ENCODE data around the gene TOP3B.
"Not testable (repeated sequence)": the region's sequence is repeated elsewhere in the genome, so short reads cannot be mapped to it uniquely, and the experiment has no call there.

TOP3B gene

DNA sequence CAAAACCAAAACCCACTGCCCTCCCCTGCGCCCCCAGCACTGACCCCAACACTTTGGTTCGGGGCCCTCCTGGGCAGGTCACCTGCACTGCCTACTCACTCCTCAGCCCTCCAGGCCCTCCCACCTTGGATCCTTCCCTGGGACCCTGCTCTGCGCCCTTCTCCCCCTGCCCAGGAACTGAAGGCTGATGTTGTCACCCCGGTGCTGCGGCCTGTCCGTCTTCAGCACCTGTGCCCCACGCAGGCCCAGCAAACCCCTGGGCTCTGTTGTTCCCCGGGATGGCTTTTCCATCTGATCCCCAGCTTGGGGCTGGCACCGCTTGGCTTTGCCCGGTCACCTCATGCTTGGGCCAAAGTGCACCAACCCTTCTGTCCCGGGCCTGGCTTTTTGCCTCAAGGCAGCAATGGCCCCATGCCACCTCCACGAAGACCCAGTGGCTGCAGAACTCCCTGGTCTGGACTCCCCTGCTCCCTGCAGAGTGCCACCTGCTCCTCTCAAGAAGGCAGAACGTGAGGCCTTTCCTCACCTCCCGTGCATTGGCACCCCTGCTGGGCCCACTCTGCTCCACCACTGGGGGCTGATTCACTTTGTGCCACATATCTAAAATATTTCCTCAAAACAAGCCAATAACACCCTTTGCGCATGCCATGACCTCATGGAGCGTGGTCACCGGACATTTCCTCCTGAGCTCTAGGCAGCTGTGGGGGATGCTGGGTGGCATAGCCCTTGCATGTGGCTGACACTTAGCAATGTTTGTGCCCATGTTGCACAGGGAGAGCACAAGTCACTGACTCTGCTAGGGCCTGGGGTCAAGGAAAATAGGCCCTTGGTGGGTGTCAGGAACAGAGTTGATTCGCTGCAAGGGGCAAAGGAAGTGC, 38.8 kb downstream of the TOP3B start:
- TF ChIP-seq, protein P1, sequence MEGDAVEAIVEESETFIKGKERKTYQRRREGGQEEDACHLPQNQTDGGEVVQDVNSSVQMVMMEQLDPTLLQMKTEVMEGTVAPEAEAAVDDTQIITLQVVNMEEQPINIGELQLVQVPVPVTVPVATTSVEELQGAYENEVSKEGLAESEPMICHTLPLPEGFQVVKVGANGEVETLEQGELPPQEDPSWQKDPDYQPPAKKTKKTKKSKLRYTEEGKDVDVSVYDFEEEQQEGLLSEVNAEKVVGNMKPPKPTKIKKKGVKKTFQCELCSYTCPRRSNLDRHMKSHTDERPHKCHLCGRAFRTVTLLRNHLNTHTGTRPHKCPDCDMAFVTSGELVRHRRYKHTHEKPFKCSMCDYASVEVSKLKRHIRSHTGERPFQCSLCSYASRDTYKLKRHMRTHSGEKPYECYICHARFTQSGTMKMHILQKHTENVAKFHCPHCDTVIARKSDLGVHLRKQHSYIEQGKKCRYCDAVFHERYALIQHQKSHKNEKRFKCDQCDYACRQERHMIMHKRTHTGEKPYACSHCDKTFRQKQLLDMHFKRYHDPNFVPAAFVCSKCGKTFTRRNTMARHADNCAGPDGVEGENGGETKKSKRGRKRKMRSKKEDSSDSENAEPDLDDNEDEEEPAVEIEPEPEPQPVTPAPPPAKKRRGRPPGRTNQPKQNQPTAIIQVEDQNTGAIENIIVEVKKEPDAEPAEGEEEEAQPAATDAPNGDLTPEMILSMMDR (conservative IDR thresholded peaks at IDR 0.05; ENCODE audit: low read depth, low read length) = no peak
- H3K4me3 ChIP-seq (ENCODE audit: low read length) = no peak overlapping the region
- no peak for DNase-seq (ENCODE audit: low read depth)

DNA sequence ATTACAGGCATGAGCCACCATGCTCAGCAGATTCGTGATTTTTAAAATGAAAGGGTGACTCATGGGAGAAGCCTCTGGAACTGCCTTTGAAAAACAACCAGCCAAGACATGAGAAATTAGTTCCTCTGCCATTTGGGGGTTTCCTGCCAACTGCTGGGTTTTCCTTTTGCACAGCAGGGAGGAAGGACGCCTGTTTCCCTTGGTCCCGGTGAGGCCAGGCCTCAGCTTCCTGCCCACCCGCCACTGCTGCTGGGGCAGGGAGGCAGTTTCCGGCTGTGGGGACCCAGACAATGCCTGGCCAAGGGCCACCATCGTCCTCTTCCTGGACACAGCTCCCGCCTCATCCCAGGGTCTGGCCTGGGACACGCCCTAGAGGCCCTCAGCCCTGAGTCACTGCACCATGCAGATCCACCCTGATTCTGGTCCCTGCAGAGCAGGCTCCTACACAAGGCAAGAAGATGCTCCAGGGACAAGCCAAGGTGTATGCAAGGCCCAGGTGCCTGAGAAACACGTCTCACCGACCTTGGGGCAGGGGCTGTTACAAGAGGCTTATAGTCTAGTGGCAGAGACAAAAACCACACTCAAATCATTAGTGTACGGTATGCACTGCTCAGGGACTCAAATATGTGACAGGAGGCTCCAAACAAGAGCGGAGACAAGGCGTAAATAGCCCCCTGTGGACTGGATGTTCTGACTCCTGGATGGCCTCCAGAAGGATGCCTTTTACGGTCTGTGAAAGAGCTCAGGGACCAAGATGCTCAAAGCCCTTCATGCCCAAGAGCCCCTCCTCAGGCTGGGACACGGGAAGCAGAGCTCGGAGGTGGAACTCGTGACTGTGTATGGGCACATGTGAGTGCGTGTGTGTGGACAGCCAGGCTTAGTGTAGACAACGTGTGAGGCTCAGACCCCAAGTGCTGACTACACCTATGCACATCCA, 39.9 kb downstream of the TOP3B start:
- no peak overlapping the region for H3K4me3 ChIP-seq (ENCODE audit: low read length)
- TF ChIP-seq, protein P1 (conservative IDR thresholded peaks at IDR 0.05; ENCODE audit: low read depth, low read length) = no peak
- DNase-seq (ENCODE audit: low read depth) = no peak

DNA sequence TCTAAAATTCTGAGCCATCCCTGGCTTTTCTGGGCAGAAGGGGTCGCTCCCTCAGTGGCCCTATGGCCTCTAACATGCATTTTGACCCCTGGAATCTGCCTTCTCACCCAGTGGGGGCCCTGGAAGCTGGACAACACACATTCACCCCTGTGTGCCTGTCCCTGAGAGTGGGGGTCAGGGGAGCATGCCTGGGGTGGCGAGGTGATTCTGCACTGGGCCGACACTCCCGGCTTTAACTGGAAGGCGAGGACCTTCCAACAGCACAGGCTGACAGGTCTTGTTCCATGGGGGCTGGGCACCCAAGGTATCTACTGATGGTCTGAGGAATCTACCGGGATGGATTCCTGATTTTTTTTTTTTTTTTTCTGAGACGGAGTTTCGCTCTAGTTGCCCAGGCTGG, 40.7 kb downstream of the TOP3B start:
- DNase-seq (ENCODE audit: low read depth) = no peak
- TF ChIP-seq, protein P1 (conservative IDR thresholded peaks at IDR 0.05; ENCODE audit: low read depth, low read length) = no peak
- H3K4me3 ChIP-seq (ENCODE audit: low read length) = no peak overlapping the region

DNA sequence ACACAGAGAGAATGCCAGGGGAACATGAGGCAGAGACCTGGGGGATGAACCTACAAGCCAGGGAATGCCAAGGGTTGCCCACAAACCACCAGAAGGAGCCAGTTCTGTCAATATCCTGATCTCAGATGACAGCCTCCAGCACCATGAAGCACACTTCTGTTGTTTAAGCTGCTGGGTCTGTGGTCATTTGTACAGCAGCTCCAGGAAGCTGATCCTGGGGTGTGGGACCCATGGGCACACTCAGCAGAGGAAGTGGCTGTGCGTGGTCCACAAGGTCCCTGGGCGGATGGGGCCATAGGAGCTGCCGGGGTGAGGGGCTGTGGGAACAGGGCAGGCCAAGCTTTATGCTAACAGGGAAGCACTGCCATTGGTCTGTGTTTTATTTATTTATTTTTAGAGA, 42.1 kb downstream of the TOP3B start:
- TF ChIP-seq, protein P1 (conservative IDR thresholded peaks at IDR 0.05; ENCODE audit: low read depth, low read length) = no peak
- DNase-seq (ENCODE audit: low read depth) = no peak
- H3K4me3 ChIP-seq (ENCODE audit: low read length) = no peak overlapping the region

DNA sequence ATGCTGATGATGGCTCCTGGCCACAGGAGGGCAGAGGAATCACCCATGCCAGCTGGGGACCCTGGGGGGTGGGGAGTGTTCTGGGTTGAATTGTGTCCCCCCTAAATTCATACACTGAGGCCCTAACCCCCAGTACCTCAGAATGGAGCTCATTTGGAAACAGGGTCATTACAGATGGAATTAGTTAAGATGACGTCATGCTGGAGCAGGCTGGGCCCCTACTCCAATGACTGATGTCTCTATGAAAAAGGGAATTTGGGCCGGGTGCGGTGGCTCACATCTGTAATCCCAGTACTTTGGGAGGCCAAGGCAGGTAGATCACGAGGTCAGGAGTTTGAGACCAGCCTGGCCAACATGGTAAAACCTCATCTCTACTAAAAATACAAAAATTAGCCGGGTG, 42.7 kb downstream of the TOP3B start:
- H3K4me3 ChIP-seq (ENCODE audit: low read length); DNase-seq (ENCODE audit: low read depth): not testable (repeated sequence)

DNA sequence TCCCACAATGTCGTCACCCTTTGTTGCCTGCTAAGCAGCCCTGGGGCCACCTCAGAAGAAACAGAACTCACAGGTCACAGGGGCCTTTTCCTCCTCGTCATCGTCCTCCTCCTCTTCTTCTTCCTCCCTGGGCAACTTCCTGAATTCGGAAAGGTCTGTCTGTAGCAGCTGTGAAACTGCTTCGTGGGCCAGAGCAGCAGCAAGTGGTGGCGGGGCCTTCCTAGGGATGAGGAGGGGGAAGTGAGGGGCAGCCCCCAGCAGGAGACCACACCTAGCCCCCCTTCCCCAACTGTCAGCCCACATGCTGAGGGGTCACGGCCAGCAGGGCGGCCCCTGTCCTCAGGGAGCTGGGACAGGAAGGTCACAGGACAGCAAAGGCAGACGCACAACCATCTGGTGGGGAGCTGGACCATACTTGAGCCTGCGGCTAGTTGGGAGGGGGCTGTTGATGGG, 43.1 kb downstream of the TOP3B start:
- H3K4me3 ChIP-seq (ENCODE audit: low read length) = no peak overlapping the region
- TF ChIP-seq, protein P1 (conservative IDR thresholded peaks at IDR 0.05; ENCODE audit: low read depth, low read length) = no peak
- no peak for DNase-seq (ENCODE audit: low read depth)

DNA sequence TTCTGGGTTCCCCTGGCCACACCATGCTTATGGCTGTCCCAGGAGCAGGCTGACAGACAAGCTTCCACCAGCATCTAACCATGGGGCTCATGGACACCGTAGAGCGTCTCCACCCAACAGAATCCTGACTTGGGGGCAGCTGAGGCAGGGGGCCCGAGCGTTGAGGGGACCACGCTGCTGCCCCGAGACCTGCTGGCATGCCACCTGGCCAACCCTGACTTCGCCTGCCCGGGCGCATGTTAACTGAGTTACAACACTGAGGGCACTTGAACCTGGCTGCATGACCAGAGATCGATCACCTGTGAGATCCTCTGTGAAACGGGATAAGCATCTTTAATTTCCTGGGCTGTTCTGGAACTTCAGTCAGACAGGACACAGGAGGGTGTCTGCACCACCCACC, 43.7 kb downstream of the TOP3B start:
- no peak for DNase-seq (ENCODE audit: low read depth)
- TF ChIP-seq, protein P1 (conservative IDR thresholded peaks at IDR 0.05; ENCODE audit: low read depth, low read length) = no peak
- no peak overlapping the region for H3K4me3 ChIP-seq (ENCODE audit: low read length)

Data from retinal pigment epithelial cell (primary cell).